WERI-Rb-1 (cell line): Measurements from ENCODE around the gene TMEM51.
A peak's percentile ranks its signal among the peaks of the same experiment; 100 is the strongest.

Source experiments
- DNase-seq: peaks from one replicate; pipeline ENCODE4 v3.0.0-alpha.2; 2020
- H3K27ac ChIP-seq: fragments of 250-450 bp; sonication (Bioruptor Pico); 2 replicates; pipeline ENCODE4 v1.5.1; 2020; ENCODE audit warnings: mild to moderate bottlenecking, moderate library complexity
- H3K27me3 ChIP-seq: fragments of 250-450 bp; sonication (Bioruptor Pico); 2 replicates; pipeline ENCODE4 v1.5.1; 2021; ENCODE audit warnings: mild to moderate bottlenecking, low read depth, moderate library complexity; ENCODE audit not compliant: insufficient read depth, severe bottlenecking
- H3K36me3 ChIP-seq: fragments of 250-450 bp; sonication (Bioruptor Pico); 2 replicates; pipeline ENCODE4 v1.5.1; 2020; ENCODE audit warnings: mild to moderate bottlenecking, moderate library complexity
- H3K4me3 ChIP-seq: 2 replicates; pipeline ENCODE4 v1.5.1; 2011; ENCODE audit warnings: low read depth, mild to moderate bottlenecking, control low read depth, low read length
- H3K9me3 ChIP-seq: fragments of 250-450 bp; sonication (Bioruptor Pico); 2 replicates; pipeline ENCODE4 v1.5.1; 2021; ENCODE audit warnings: mild to moderate bottlenecking, moderate library complexity; ENCODE audit not compliant: severe bottlenecking
- TF ChIP-seq, protein P1 (sequence below): IDR thresholded peaks from 2 replicates; pipeline ENCODE4 v1.5.1; 2011; ENCODE audit warnings: low read depth, mild to moderate bottlenecking, control low read depth, inconsistent platforms, low read length

Gene TMEM51

DNA sequence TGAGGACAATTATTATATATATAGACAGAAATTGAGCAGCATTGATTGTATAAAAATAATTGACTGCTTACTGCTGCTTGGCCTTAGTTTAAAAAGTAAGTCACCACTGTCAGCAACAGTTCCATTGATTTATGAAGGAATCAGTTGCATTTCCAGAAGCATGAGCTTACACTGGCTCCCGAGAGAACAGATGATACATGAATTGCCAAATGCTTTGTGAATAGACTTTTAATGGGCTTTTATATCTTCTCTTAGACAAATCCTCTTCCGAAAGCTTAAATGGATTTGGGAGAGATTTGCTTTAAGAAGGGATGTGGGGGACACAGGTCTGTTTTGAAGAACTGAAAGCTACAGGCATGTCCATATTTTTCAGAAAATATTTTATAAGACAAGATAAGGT is 101.0 kb downstream of the TMEM51 start:
- Histone ChIP-seq H3K36me3 (no peaks in the 10 kb centered on the region), H3K9me3 (peaks cover 5% of the 10 kb centered on the region), H3K4me3 (no peak overlapping the region), H3K27me3 (no peaks in the 10 kb centered on the region), H3K27ac (0 out of 2 replicates have a peak overlapping the region, but pooled peaks have one; percentile 25)
- peak; percentile 37 for DNase-seq
- TF ChIP-seq, protein P1, sequence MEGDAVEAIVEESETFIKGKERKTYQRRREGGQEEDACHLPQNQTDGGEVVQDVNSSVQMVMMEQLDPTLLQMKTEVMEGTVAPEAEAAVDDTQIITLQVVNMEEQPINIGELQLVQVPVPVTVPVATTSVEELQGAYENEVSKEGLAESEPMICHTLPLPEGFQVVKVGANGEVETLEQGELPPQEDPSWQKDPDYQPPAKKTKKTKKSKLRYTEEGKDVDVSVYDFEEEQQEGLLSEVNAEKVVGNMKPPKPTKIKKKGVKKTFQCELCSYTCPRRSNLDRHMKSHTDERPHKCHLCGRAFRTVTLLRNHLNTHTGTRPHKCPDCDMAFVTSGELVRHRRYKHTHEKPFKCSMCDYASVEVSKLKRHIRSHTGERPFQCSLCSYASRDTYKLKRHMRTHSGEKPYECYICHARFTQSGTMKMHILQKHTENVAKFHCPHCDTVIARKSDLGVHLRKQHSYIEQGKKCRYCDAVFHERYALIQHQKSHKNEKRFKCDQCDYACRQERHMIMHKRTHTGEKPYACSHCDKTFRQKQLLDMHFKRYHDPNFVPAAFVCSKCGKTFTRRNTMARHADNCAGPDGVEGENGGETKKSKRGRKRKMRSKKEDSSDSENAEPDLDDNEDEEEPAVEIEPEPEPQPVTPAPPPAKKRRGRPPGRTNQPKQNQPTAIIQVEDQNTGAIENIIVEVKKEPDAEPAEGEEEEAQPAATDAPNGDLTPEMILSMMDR, result no peak

DNA sequence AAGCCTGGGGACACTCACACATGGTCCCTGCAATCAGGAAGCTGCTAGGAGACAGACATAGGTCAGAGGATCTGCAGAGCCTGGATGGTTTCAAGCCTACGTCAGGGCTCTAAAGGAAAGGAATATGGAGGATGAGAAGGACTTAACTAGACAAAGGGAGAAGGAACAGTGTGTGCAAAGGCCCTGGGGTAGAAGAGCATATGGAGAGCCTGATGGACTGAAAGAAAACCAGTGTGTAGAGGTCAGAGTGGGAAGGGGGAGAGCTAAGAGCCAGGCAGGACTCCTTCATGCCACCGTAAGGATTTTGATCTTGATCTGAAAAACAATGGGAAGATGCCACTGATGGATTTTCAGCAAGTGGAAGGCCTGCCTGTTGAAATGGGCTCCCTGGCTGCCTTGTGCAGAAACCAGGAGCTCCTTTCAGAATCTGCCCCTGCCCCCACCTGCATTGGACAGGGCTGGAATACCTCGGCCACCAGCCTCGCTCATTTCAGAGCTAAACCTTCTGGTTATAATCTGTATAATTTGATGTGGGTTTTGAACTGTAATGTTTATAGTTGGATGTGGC is 102.1 kb downstream of the TMEM51 start:
- TF ChIP-seq, protein P1, result no peak
- H3K27me3 ChIP-seq, result no peaks in the 10 kb centered on the region
- H3K36me3 ChIP-seq, result no peaks in the 10 kb centered on the region
- DNase-seq, result no peak
- no peak overlapping the region for H3K27ac ChIP-seq
- H3K4me3 ChIP-seq, result no peak overlapping the region
- H3K9me3 ChIP-seq, result peaks cover 5% of the 10 kb centered on the region

DNA sequence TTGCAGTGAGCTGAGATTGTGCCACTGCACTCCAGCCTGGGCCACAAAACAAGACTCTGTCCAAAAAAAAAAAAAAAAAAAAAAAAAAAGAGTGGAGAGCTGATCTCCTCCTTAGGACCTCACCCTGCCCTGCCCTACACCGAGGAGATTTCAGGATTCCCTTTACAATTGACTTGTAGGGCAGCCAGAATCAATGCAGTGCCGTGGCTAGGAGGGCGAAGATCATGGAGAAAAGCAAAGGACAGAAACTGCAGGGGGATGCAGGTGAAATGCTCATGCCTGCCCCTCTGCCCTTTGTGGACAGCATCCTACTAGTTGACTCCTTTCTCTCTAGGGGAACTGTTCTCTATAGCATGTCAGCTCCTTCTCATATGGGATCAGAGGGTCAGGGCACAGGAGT is 103.0 kb downstream of the TMEM51 start:
- Histone ChIP-seq H3K9me3 (peaks cover 5% of the 10 kb centered on the region), H3K4me3 (no peak overlapping the region), H3K36me3 (no peaks in the 10 kb centered on the region), H3K27me3 (no peaks in the 10 kb centered on the region), H3K27ac (no peak overlapping the region)
- TF ChIP-seq, protein P1, result no peak
- DNase-seq, result no peak

DNA sequence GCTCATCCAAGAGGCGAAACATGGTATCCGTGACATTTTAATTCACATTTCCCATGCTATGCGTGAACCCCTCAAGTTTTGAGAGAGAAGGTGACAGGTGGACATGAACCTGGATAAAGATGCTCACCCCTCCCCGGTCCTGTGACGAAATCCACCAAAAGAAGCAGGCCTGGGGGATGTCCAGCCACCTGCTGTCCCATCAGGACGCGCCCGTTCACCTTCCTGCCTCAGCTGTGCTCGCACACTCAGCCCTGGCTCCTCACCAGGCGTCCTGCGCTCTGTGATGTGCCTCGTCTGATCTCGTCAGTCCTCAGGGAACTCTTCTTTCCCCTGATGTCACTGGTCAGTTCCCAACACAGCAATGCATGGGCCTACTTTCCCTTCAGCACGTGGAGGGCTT is 103.8 kb downstream of the TMEM51 start:
- TF ChIP-seq, protein P1, result no peak
- Histone ChIP-seq H3K27me3 (no peaks in the 10 kb centered on the region), H3K36me3 (no peaks in the 10 kb centered on the region), H3K4me3 (no peak overlapping the region), H3K9me3 (peaks cover 3% of the 10 kb centered on the region), H3K27ac (no peak overlapping the region)
- DNase-seq, result no peak

DNA sequence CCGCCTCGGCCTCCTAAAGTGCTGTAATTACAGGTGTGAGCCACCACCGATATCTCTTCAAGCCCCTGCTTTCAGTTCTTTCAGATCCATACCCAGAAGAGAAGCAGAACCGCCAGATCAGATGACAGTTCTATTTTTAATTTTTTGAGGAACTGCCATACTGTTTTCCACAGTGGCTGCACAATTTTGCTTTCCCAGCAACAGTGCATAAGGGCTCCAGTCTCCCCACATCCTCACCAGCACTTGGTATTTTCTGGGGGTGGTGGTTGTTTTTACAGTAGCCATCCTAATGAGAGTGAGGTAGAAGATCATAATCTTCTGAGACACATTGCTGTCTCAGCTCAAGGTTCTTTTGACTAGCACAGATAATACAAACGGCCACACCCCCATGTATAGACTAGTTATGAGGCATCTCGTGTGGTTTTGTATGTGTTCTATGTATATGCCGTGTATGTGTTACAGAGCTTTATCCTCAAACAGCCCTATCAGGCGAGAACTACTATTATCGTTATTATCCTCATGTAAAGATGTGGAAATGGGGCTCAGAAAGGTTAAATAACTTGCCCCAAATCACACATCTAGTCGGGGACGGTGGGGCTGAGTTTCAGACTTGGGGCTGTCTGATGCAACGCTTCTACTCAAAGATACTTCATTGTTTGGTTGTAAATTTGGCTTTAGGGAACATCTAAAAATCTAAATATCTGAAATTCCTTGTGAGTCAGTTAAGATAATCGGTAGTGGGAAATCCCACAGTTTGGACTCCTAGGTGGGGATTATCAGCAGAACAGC is 105.5 kb downstream of the TMEM51 start:
- Histone ChIP-seq H3K27ac (no peak overlapping the region), H3K9me3 (no peaks in the 10 kb centered on the region)

More for the DNA sequence above, 105.5 kb downstream of the TMEM51 start:
- Histone ChIP-seq H3K36me3 (no peaks in the 10 kb centered on the region), H3K4me3 (no peak overlapping the region), H3K27me3 (no peaks in the 10 kb centered on the region)
- TF ChIP-seq, protein P1, result no peak
- DNase-seq, result no peak
